ENCODE results near the gene ZNF236.

ZNF236 gene

GRCh38 chr18:76827205-76828200, 5.1 kb downstream of the ZNF236 start:
- no peak for FAIRE-seq

GRCh38 chr18:76834379-76834778, 12.0 kb downstream of the ZNF236 start:
- no peak for TF ChIP-seq POLR2A (IDR thresholded peaks at IDR 0.05; ENCODE audit: low read depth, low read length)
- no peak for DNase-seq (ENCODE audit: insufficient read length, low spot score)
- FAIRE-seq = no peak

More at GRCh38 chr18:76827205-76828200, 5.1 kb downstream of the ZNF236 start:
- TF ChIP-seq POLR2A (IDR thresholded peaks at IDR 0.05; ENCODE audit: low read depth, low read length) = no peak
- DNase-seq (ENCODE audit: insufficient read length, low spot score) = no peak

GRCh38 chr18:76835380-76835779, 13.0 kb downstream of the ZNF236 start:
- no peak for TF ChIP-seq POLR2A (IDR thresholded peaks at IDR 0.05; ENCODE audit: low read depth, low read length)
- FAIRE-seq (no peak), DNase-seq (ENCODE audit: insufficient read length, low spot score) (no peak)

- DNase-seq (ENCODE audit: insufficient read length, low spot score) (no peak), FAIRE-seq (no peak)
These were observed 14.7 kb downstream of the ZNF236 start for GRCh38 chr18:76837071-76837470.

GRCh38 chr18:76838182-76838581, 15.8 kb downstream of the ZNF236 start:
- DNase-seq (ENCODE audit: insufficient read length, low spot score) (no peak), FAIRE-seq (no peak)
- no peak for TF ChIP-seq POLR2A (IDR thresholded peaks at IDR 0.05; ENCODE audit: low read depth, low read length)

More at GRCh38 chr18:76837071-76837470, 14.7 kb downstream of the ZNF236 start:
- TF ChIP-seq POLR2A (IDR thresholded peaks at IDR 0.05; ENCODE audit: low read depth, low read length) = no peak

- DNase-seq (ENCODE audit: insufficient read length, low spot score) (no peak), FAIRE-seq (no peak)
- TF ChIP-seq POLR2A (IDR thresholded peaks at IDR 0.05; ENCODE audit: low read depth, low read length) = no peak
These were observed 16.9 kb downstream of the ZNF236 start for GRCh38 chr18:76839086-76839794.

GRCh38 chr18:76842837-76843530, 20.6 kb downstream of the ZNF236 start:
- FAIRE-seq = no peak
- no peak for DNase-seq (ENCODE audit: insufficient read length, low spot score)
- no peak for TF ChIP-seq POLR2A (IDR thresholded peaks at IDR 0.05; ENCODE audit: low read depth, low read length)

GRCh38 chr18:76844144-76844543, 21.8 kb downstream of the ZNF236 start:
- DNase-seq (ENCODE audit: insufficient read length, low spot score) (no peak), FAIRE-seq (no peak)
- no peak for TF ChIP-seq POLR2A (IDR thresholded peaks at IDR 0.05; ENCODE audit: low read depth, low read length)

- DNase-seq (ENCODE audit: insufficient read length, low spot score) = no peak
- TF ChIP-seq POLR2A (IDR thresholded peaks at IDR 0.05; ENCODE audit: low read depth, low read length) = no peak
- no peak for FAIRE-seq
These were observed 22.6 kb downstream of the ZNF236 start for GRCh38 chr18:76844742-76845477.

GRCh38 chr18:76846217-76846616, 23.9 kb downstream of the ZNF236 start:
- DNase-seq (ENCODE audit: insufficient read length, low spot score) (no peak), FAIRE-seq (no peak)
- no peak for TF ChIP-seq POLR2A (IDR thresholded peaks at IDR 0.05; ENCODE audit: low read depth, low read length)

- FAIRE-seq = no peak
- no peak for TF ChIP-seq POLR2A (IDR thresholded peaks at IDR 0.05; ENCODE audit: low read depth, low read length)
- DNase-seq (ENCODE audit: insufficient read length, low spot score) = no peak
These were observed 25.6 kb downstream of the ZNF236 start for GRCh38 chr18:76847916-76848315.

- DNase-seq (ENCODE audit: insufficient read length, low spot score) = no peak
- FAIRE-seq = no peak
- no peak for TF ChIP-seq POLR2A (IDR thresholded peaks at IDR 0.05; ENCODE audit: low read depth, low read length)
These were observed 27.8 kb downstream of the ZNF236 start for GRCh38 chr18:76850112-76850511.

GRCh38 chr18:76855594-76855993, 33.2 kb downstream of the ZNF236 start:
- FAIRE-seq = no peak
- DNase-seq (ENCODE audit: insufficient read length, low spot score) = no peak
- no peak for TF ChIP-seq POLR2A (IDR thresholded peaks at IDR 0.05; ENCODE audit: low read depth, low read length)
